Thoracic aorta (tissue), 2 donors: Measurements from ENCODE around the gene GHRH. TPM values are rescaled to one million over a fixed set of nuclear protein-coding genes. Genes with fewer than 3 reads are reported as not detected.
A peak's percentile ranks its signal among the peaks of the same experiment; 100 is the strongest.

Experiments
- ATAC-seq: fragments of 150-250 bp; one replicate; pipeline ENCODE4 v1.8.0; 2017; ENCODE audit warnings: low read depth; ENCODE audit not compliant: insufficient number of reproducible peaks, low FRiP score
- DNase-seq: peaks from one replicate; pipeline ENCODE4 v3.0.0-alpha.2; 2020; ENCODE audit warnings: low spot score
- H3K27ac ChIP-seq, 2 donors: fragments of 200-600 bp; sonication (generic); 1 replicate in 1 of 2; 2 replicates in 1 of 2; pipeline ENCODE4 v1.5.1; 2016; ENCODE audit warnings: mild to moderate bottlenecking in 2 of 2, moderate library complexity in 2 of 2
- H3K27me3 ChIP-seq: fragments of 200-600 bp; sonication (generic); replicated peaks from 2 replicates; pipeline ENCODE4 v1.6.0; 2016; ENCODE audit warnings: mild to moderate bottlenecking; ENCODE audit not compliant: insufficient read depth
- H3K36me3 ChIP-seq: fragments of 200-600 bp; sonication (generic); one replicate; pipeline ENCODE4 v1.5.1; 2016
- H3K4me1 ChIP-seq, 2 donors: fragments of 200-600 bp; sonication (generic); 1 replicate in 1 of 2; 2 replicates in 1 of 2; pipeline versions ENCODE4 v1.5.1 to v1.6.0; 2016; ENCODE audit warnings: low read depth in 2 of 2, mild to moderate bottlenecking in 1 of 2; ENCODE audit not compliant: control insufficient read depth in 1 of 2
- H3K4me3 ChIP-seq: fragments of 200-600 bp; sonication (generic); 2 replicates; pipeline ENCODE4 v1.5.1; 2016; ENCODE audit warnings: mild to moderate bottlenecking
- H3K9me3 ChIP-seq: fragments of 200-600 bp; sonication (generic); 2 replicates; pipeline ENCODE4 v1.5.1; 2016
- CTCF ChIP-seq: fragments of 200-600 bp; sonication (generic); IDR thresholded peaks from one replicate; pipeline ENCODE4 v1.5.1; 2019; ENCODE audit warnings: antibody characterized with exemption
- total RNA-seq, 2 donors: library from RNA; depleted of rRNA; stranded (reverse); fragments of >200 nt; gene quantifications; one replicate each; pipeline versions ENCODE4 v1.1.0 to v1.2.3, GENCODE V29; 2016

Gene GHRH
- total RNA-seq, 2 donors from 2014 or later = not detected

- DNase-seq = no peak
- peaks cover 47 to 68% of the 10 kb centered on the region in 2 donors for H3K4me1 ChIP-seq
- no peak for TF ChIP-seq CTCF
Observed at GRCh38 chr20:37295595-37295994, 34.0 kb upstream of the GHRH start.

GRCh38 chr20:37295001-37295400 lies 33.4 kb upstream of the GHRH start:
- no peaks in the 10 kb centered on the region for H3K36me3 ChIP-seq
- H3K9me3 ChIP-seq = no peaks in the 10 kb centered on the region
- TF ChIP-seq CTCF = no peak
- H3K4me1 ChIP-seq = peaks cover 52 to 68% of the 10 kb centered on the region in 2 donors
- peak overlapping the region; percentile 94 to 95 for H3K27ac ChIP-seq
- no peak overlapping the region for H3K4me3 ChIP-seq
- no peak for DNase-seq
- H3K27me3 ChIP-seq = no peaks in the 10 kb centered on the region
- no peak for ATAC-seq

More at GRCh38 chr20:37295595-37295994, 34.0 kb upstream of the GHRH start:
- Histone ChIP-seq H3K9me3 (no peaks in the 10 kb centered on the region), H3K27ac (peak overlapping the region; percentile 94 to 95), H3K4me3 (no peak overlapping the region), H3K27me3 (no peaks in the 10 kb centered on the region), H3K36me3 (no peaks in the 10 kb centered on the region)
- ATAC-seq = no peak

GRCh38 chr20:37294262-37294981 lies 32.8 kb upstream of the GHRH start:
- DNase-seq (no peak), ATAC-seq (no peak)
- Histone ChIP-seq H3K9me3 (no peaks in the 10 kb centered on the region), H3K4me1 (peaks cover 46 to 64% of the 10 kb centered on the region in 2 donors), H3K4me3 (no peak overlapping the region), H3K27me3 (no peaks in the 10 kb centered on the region), H3K27ac (peak overlapping the region; percentile 94 to 95), H3K36me3 (no peaks in the 10 kb centered on the region)
- TF ChIP-seq CTCF = no peak

- H3K4me1 ChIP-seq = peaks cover 43 to 55% of the 10 kb centered on the region in 2 donors
- no peak for ATAC-seq
- no peaks in the 10 kb centered on the region for H3K27me3 ChIP-seq
- no peaks in the 10 kb centered on the region for H3K36me3 ChIP-seq
- no peak overlapping the region for H3K4me3 ChIP-seq
- TF ChIP-seq CTCF = no peak
- peak overlapping the region; percentile 94 to 95 for H3K27ac ChIP-seq
- DNase-seq = no peak
- H3K9me3 ChIP-seq = no peaks in the 10 kb centered on the region
Observed at GRCh38 chr20:37293301-37293943, 31.8 kb upstream of the GHRH start.

- no peaks in the 10 kb centered on the region for H3K27me3 ChIP-seq
- no peak overlapping the region for H3K27ac ChIP-seq
- no peak for DNase-seq
- H3K4me1 ChIP-seq = peaks cover 30 to 40% of the 10 kb centered on the region in 2 donors
- no peaks in the 10 kb centered on the region for H3K36me3 ChIP-seq
- ATAC-seq = no peak
- H3K9me3 ChIP-seq = no peaks in the 10 kb centered on the region
- TF ChIP-seq CTCF = no peak
- no peak overlapping the region for H3K4me3 ChIP-seq
Observed at GRCh38 chr20:37291724-37292126, 30.1 kb upstream of the GHRH start.
